GM12892 (cell line): Measurements from ENCODE around the gene FTCD.
"Not testable (repeated sequence)": the region's sequence is repeated elsewhere in the genome, so short reads cannot be mapped to it uniquely, and the experiment has no call there.

Experiments
- DNase-seq: peaks from one replicate; pipeline ENCODE4 v3.0.0; 2011; ENCODE audit not compliant: insufficient read length
- FAIRE-seq: peaks from 2 replicates; lab custom pipeline; 2011; peaks lifted over from hg19 to GRCh38; lab: Jason Lieb, UNC
- POLR2A ChIP-seq: IDR thresholded peaks from 2 replicates; pipeline ENCODE4 v1.6.1; 2011; ENCODE audit warnings: low read depth, low read length, control low read depth
- POLR2AphosphoS5 ChIP-seq: IDR thresholded peaks from 2 replicates; pipeline ENCODE4 v1.6.1; 2011; ENCODE audit warnings: low read depth, low read length, control low read depth
- TAF1 ChIP-seq: IDR thresholded peaks from 2 replicates; pipeline ENCODE4 v1.6.1; 2011; ENCODE audit warnings: low read depth, mild to moderate bottlenecking, control low read depth, low read length, borderline replicate concordance

Gene FTCD

DNA sequence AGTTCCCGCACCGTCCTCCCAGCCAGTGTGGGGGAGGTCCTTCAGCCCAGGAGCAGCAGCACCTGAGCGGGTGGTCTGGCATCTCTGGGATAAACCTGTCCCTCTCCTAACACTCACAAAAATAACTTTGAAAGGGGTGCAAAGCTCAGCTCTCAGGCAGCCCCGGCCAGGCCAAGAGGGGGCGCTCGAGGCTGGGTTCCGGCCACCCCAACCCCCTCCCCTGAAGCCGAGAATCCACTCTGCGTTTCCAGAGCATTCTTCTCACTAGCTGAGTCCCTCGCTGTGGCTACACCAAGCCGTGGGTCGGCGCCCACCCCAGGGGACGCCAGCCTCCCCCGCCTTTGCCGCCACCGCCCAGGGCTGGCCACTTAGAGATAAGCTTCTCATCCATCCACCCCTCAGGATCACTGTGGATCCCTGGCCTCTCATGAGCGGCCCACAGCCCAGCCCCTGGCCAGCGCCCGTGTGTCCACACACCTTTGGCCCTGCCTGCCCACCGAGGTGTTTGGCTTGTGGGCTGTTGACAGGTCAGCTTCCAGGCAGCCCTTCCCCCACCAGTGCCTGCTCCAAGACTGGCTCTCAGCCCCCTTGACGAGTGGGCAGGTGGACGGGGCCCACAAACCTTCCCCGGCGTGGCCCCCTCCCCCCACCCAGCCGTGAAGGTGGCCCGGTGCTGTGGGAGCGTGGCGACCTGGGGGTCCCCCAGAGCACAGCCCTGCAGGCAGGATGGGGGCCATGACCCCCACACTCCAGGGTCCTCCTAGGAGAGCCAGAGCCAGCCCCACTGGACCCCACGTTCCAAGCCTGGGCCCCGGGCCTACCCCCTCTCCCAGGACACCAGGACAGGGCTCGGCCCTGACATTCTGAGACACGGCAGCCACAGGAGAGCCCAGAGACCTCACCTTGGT, 1.9 kb downstream of the FTCD start:
- DNase-seq (peak; percentile 62), FAIRE-seq (no peak)
- TF ChIP-seq POLR2A (no peak), TAF1 (no peak), POLR2AphosphoS5 (no peak)

DNA sequence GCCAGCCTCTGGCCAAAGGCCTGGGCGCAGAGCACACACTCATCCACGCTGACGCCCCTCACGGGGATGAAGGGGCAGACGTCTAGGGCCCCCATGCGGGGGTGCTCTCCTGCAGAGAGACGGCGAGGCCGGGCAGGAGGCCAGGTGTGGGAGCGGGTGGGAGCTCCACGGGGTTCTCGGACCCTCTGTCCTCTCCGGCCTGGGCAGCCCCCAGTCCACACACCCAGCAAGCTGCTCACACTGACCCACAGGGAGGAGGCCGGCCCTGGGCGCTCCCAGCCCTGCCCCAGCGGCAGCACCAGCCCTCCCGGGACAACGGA, 2.5 kb downstream of the FTCD start:
- TF ChIP-seq POLR2AphosphoS5, result no peak
- no peak for TF ChIP-seq TAF1
- TF ChIP-seq POLR2A, result no peak
- no peak for FAIRE-seq
- no peak for DNase-seq

DNA sequence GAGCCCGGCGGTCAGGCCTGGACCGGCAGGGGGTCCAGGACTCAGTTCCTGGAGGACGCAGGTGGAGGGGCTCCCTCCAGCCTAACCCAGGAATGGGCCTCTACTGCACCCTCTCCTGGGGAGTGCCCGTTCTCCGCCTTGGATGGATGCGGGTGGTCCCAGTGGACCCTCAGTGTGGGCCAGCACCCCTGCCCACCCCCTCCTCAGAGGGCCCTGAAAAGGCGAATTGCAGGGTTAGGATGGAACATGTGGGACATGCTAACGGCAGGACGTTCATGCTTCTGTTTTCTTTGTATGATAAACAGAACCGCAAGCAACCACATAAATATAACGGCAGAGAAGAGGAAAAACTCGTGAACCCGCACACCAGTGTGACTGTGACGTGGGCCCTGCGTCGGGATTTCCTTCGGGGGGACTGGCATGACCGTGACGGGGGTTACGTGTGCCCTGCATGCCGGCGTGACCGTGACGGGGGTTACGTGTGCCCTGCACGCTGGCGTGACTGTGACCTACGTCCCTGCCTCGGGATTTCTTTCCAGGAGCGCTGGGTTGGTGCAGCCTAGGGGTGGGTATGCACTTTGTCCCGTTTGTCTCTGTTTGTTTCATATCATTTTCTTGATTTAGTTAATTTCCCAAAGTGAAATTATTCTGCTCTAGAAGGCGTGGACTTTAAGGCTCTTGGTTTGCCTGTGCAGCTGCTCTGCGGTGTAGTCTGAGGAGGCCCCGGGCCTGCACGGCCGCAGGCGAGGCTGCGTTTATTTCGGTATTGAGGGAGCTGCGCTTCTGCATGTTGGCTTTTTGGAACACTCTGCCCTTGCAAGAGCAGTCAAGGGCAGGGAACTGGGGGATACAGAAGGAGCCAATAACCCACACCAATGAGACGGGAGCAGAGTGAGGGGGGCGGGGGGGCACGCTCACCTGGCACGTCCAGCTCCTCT, 3.1 kb downstream of the FTCD start:
- no peak for TF ChIP-seq POLR2A
- TF ChIP-seq TAF1, result no peak
- no peak for TF ChIP-seq POLR2AphosphoS5
- DNase-seq, result no peak
- FAIRE-seq, result no peak

DNA sequence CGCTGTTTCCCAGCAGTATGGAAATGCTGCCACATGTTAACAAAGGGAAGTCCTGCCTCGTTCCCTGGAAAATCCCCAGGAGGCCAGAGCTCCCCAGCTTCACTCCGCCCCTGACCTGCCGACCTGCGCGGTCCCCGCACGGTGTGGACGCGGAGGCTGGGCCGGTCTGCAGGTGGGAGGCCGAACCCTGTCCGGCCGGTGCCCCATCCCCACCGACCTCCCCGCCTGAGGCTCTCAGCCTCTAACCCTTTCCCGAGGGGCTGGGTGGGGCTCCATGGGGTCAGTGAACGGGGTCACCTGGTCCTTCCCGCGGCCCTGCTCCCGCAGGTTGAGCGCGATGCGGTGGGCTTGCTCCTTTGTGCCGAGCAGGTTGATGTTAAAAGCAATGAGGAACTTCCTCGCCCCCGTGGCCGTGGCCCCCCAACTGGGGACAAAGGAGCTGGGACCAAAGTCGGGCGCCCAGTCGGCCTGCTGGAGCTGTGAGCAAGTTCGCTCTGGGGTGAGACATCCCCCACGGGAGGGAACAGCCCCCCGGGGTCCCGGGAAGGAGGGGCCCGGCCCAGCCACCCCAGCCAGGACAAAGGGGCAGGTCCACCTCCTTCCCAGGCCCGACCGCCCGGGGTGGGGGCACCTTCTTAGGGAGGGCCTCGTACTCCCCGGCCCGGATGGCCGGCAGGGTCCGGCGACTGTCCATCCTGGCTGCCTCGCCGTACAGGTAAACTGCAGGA, 4.0 kb downstream of the FTCD start:
- FAIRE-seq (no peak), DNase-seq (no peak)
- TF ChIP-seq POLR2A, result no peak
- no peak for TF ChIP-seq POLR2AphosphoS5
- TF ChIP-seq TAF1, result no peak

DNA sequence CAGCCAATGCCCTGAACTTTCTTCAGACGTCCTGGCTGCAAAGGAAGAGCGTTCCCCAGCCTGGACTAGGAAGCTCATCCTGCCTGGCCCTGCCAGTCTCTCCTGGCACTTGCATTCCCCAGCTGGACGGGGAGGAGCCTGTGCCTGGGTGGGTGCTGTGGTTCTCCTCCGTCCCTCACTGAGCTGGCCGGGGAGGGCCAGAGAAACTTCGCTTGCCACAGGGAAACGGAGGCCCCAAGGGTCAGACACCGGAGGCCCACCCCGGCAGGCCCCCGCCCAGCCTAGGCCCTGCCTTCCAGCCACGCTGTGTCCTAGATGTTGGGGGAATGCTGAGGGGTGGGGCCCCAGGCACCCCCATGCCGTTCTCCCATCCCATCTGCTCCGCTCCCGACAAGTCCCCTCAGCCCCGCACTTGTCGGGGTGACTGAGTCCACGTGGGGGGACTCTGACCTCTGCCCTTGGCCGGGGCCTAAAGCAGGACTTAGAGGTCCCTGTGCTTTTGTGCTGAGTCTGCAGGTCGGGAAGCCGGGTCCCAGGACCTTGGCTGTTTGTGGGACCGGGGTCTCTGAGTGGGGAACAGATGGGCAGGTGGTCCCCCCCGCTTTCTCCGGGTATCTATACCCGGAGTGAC, 4.8 kb downstream of the FTCD start:
- FAIRE-seq, result no peak
- TF ChIP-seq TAF1 (no peak), POLR2A (no peak), POLR2AphosphoS5 (no peak)
- no peak for DNase-seq

DNA sequence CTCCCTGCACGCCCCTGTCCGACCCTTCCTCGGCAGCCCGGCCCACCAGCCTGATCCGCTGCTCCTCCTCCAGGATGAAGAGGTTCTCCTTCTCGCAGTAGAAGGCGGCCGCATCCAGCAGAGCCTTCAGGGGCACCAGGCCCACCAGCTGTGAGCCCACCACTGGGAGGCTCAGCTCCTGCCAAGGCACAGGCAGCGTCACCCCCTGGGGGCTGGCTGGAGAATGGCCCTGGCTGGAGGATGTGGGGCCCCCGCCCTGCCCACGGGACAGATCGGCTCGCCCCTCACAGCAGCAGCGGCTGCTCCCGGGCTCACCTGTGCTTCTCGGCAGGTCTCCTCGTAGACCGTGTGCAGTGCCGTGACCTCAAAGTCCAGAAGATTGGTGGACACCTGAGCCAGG, 5.3 kb downstream of the FTCD start:
- no peak for FAIRE-seq
- no peak for TF ChIP-seq POLR2A
- no peak for TF ChIP-seq POLR2AphosphoS5
- TF ChIP-seq TAF1, result no peak
- DNase-seq, result no peak

DNA sequence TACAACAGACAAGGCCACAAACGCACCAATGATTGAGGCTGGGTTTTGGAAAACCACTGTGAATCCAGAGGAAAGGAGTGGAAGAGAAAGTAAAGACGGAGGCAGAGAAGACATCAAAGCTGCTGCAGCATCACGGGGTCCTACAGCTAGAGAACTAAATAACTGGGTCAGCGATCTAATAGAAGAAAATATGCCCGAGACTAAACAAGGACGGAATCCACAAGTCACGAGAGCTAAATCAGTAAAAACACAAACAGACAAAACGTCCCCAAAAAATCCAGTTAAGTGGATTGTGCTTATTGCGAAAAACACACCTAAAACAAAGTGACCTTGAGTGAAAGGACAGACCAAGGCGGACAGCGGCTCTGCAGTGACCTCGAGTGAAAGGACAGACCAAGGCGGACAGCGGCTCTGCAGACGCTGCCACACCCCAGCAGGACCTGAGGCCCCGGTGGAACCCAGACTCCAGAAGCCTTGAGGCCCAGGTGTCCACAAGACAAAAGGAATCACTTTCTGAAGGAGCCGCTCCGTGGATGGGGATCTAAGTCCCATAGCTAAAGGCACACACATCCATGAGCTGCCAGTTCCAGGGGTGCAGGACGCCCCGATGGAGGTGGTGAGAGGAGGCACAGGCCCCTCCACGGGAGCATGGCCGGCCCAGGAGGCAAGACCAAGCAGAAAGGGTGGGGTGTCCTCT, 6.0 kb downstream of the FTCD start:
- FAIRE-seq (no peak), DNase-seq (no peak)
- TF ChIP-seq POLR2A, result no peak

DNA sequence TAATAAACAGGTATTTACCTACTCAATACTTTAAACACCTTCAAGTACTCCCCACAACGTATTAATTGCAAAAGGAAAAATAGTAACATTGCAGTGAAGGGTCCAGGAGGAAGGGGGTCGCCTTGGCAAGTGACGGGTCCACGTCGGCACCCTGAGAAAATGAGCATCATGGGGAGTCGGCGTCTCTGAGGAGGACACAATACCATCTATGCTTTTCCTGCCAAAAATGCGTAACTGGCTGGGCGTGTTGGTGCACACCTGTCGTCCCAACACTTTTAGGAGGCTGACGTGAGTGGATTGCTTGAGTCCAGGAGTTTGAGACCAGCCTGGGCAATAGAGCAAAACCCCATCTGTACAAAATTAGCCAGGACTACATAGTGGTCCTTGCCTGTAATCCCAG, 7.3 kb downstream of the FTCD start:
- DNase-seq (no peak), FAIRE-seq (no peak)
- no peak for TF ChIP-seq POLR2AphosphoS5
- TF ChIP-seq TAF1, result no peak
- TF ChIP-seq POLR2A, result no peak

DNA sequence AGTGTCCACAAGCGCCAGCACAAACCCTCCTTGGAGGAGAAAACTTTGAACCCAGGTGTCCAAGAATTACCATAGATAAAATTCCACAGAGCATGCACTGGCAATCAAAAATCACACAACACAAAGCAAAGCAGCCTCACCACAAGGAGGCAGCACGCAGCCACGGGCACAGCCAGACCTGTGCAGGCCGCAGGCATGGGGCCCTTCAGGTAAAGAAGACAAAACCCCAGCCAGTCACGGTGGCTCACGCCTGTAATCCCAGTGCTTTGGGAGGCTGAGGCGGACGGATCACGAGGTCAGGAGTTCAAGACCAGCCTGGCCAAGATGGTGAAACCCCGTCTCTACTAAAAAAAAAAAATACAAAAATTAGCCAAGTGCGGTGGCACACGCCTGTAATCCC, 8.0 kb downstream of the FTCD start:
- DNase-seq, FAIRE-seq: not testable (repeated sequence)

DNA sequence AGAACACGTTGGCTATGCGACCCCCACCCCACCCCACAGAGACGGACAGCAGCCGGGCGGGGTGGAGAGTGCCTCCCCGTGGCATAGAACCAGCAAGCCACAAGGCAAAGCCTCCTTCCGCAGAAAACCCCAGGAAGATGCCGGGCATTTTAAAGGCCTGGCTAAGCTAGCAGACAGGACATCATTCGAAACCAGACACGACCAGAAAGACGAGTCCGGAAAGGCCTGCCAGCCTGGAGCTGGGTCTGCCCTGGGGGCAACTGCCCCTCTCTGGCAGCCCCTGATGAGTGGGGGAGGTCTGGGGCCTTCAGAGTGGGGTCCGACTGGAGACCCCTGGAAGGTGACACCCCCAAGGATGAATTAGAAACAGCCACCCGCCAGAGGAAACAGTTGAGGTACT, 8.5 kb downstream of the FTCD start:
- TF ChIP-seq TAF1 (no peak), POLR2AphosphoS5 (no peak), POLR2A (no peak)
- DNase-seq (no peak), FAIRE-seq (no peak)

DNA sequence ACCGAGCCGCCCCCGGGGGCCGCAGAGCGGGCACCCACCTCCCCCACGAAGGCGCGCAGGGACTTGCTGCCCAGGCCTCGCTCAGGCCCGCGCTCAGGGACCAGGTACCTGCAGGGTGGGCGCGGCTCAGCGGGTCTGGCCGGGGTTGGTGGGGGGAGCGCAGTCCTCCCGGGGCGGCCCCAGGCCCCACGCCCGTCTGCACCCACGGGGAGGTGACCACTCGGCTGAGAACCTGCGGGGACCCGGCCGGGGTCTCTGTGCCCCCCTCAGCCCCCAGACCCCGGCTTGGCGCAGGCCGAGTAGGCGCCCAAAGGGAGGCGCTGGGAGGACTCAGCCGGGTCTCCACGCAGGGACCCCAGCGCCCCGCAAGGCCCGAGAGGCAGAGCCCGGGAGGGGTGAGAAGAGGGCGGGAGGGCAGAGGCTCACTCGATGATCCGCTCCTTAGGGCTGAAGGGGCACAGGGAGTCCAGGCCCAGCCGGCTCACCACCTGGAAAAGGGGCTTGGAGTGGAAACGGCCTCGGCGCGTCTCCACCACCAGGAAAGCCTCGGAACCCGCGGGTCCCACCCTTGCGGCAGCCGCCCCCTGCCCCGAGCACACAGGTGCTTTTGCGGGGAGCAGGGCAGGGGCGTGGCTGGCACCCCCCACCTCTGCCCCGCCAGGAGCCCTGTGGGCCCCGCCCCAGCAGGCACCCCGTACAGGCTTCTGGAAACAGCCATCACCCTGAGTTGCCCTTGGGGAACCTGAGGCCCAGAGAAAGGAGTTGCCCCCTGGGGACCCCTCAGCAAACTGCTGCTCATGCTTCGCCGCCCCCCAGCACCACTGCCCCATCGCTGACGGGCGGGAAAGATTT, 9.3 kb downstream of the FTCD start:
- TF ChIP-seq TAF1, result no peak
- no peak for TF ChIP-seq POLR2A
- TF ChIP-seq POLR2AphosphoS5, result no peak
- FAIRE-seq (no peak), DNase-seq (no peak)
